Testis (tissue), 3 donors: ENCODE data around the gene LSM3. TPM values are rescaled to one million over a fixed set of nuclear protein-coding genes. Genes with fewer than 3 reads are reported as not detected.

Source experiments
- DNase-seq: peaks from one replicate; pipeline ENCODE4 v3.0.0-alpha.2; 2019
- H3K27ac ChIP-seq, 2 donors: fragments of 200-600 bp; sonication (generic); one replicate each; pipeline ENCODE4 v1.5.1; 2019
- H3K27me3 ChIP-seq: fragments of 200-600 bp; sonication (generic); one replicate; pipeline ENCODE4 v1.5.1; 2019
- H3K36me3 ChIP-seq: fragments of 200-600 bp; sonication (generic); one replicate; pipeline ENCODE4 v1.5.1; 2017; ENCODE audit warnings: low read depth; ENCODE audit errors: missing control alignments
- H3K4me1 ChIP-seq: fragments of 200-600 bp; sonication (generic); one replicate; pipeline ENCODE4 v1.5.1; 2019
- H3K4me3 ChIP-seq, 2 donors: fragments of 200-600 bp; sonication (generic); one replicate each; pipeline ENCODE4 v1.5.1; 2017 to 2019
- H3K9me3 ChIP-seq: fragments of 200-600 bp; sonication (generic); one replicate; pipeline ENCODE4 v1.5.1; 2017
- POLR2A ChIP-seq: fragments of 450-650 bp; IDR thresholded peaks from one replicate; pipeline ENCODE4 v1.6.1; 2017; ENCODE audit warnings: antibody characterized with exemption, mild to moderate bottlenecking, moderate library complexity
- WGBS, 2 donors: methylation state at CpG; one replicate each; pipeline ENCODE4 v1.1.5; 2018; 5-methylcytosine and 5-hydroxymethylcytosine counted together
- intact Hi-C: fragments of 100-400 bp; cut with DNase I; formaldehyde crosslinking; loops from one replicate; pipeline ENCODE4 v1.15.1; 2023; ENCODE audit warnings: low total_unique reads
- polyA plus RNA-seq: library from polyadenylated mRNA; stranded (reverse); fragments of 350-450 nt; fragmentation: Illumina TruSeq; extraction: RNeasy Lipid Tissue Mini Kit (QIAGEN cat#74804); gene quantifications from one replicate; pipeline ENCODE4 v1.2.3, GENCODE V29; 2014; ENCODE audit warnings: low read depth, low replicate concordance; ENCODE audit not compliant: insufficient read depth
- total RNA-seq, 2 donors: library from RNA; depleted of rRNA; stranded (reverse); fragments of >200 nt; gene quantifications; one replicate each; pipeline ENCODE4 v1.2.3, GENCODE V29; 2016
- TF ChIP-seq, protein P1 (sequence below), 3 experiments: fragments of 450-650 bp in 2 of 3; fragments of 200-600 bp in 1 of 3; sonication (generic) in 1 of 3; IDR thresholded peaks; one replicate each; pipeline ENCODE4 v1.5.1; 2016 to 2019; ENCODE audit warnings: antibody characterized with exemption in 3 of 3, mild to moderate bottlenecking in 2 of 3, moderate library complexity in 1 of 3

LSM3 gene
- total and polyA plus RNA-seq, 3 donors from 2014 or later = 13.6 to 21.2 (median 14.9) TPM

DNA sequence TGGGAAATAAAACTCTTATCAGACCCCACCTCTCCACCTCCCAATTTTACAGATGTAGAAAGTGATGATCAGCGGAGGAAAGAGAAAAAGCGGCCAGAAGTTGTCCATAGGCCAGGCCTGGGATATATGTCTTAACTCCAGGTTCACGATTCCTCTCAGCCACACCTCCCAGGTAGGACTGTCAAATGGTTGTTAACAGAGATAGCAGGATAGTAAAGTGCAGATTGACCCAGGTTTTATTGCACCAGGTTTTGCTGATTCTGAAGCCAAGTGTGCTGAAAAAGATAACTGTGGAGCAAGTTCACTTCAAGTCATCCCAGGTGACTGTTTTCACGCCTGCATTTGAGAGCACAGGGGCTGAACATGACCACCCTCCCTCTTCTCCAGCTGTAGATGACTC lies 36.1 kb downstream of the LSM3 start:
- TF ChIP-seq, protein P1, sequence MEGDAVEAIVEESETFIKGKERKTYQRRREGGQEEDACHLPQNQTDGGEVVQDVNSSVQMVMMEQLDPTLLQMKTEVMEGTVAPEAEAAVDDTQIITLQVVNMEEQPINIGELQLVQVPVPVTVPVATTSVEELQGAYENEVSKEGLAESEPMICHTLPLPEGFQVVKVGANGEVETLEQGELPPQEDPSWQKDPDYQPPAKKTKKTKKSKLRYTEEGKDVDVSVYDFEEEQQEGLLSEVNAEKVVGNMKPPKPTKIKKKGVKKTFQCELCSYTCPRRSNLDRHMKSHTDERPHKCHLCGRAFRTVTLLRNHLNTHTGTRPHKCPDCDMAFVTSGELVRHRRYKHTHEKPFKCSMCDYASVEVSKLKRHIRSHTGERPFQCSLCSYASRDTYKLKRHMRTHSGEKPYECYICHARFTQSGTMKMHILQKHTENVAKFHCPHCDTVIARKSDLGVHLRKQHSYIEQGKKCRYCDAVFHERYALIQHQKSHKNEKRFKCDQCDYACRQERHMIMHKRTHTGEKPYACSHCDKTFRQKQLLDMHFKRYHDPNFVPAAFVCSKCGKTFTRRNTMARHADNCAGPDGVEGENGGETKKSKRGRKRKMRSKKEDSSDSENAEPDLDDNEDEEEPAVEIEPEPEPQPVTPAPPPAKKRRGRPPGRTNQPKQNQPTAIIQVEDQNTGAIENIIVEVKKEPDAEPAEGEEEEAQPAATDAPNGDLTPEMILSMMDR (IDR thresholded peaks at IDR 0.05) = no peak
- TF ChIP-seq POLR2A = no peak
- DNase-seq = no peak
- no peaks in the 10 kb centered on the region for H3K9me3 ChIP-seq
- no peak overlapping the region for H3K4me3 ChIP-seq
- H3K36me3 ChIP-seq = no peaks in the 10 kb centered on the region
- whole genome bisulfite sequencing, 2 donors = 98 to 99% methylated on average over 4 of the region's 4 CpGs
- H3K27me3 ChIP-seq = no peaks in the 10 kb centered on the region
- intact Hi-C loops = no loop called here
- H3K27ac ChIP-seq = no peak overlapping the region
- H3K4me1 ChIP-seq = no peaks in the 10 kb centered on the region

DNA sequence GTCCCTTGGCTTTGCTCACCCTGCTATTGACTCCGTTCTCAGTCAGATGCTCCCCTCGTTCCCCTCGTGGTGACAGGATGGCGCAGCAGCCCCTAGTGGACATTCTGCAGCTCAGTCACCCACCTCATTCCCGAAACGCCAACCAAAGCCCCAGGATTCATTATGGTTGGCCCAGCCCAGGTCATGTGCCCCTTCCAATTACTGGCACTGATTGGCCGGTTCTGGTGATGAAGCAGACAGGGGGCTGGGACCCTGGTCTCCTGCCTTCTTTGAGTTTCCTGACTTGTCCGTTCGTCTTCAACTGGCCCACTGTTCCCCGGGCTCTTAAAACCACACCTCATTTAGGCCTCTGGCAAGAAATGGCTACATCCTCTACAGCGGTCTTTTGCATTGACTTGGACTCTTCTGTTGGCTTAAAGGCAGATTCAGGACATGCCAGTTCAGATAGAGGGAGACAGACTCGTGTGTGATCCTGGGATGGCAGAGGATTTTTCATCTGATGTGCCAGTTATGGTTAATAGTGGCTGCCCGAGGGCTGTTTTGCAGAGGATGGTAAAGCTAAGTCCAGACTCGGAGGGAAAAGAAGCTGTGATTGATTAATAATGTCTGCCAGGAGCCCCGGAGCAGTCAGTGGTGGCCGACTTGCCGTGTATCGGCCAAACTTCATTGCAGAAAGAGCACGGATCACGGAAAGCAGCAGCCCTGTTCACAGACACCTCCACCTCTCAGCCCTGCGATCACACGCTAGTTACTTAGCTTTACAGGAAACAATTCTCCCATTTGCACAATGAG lies 37.8 kb downstream of the LSM3 start:
- intact Hi-C loops = no loop called here
- H3K27me3 ChIP-seq = no peaks in the 10 kb centered on the region
- DNase-seq = peak; percentile 78
- TF ChIP-seq POLR2A = no peak
- TF ChIP-seq, protein P1 (IDR thresholded peaks at IDR 0.05) = peak in 2 of 3 experiments; percentile 26 to 49
- no peaks in the 10 kb centered on the region for H3K4me1 ChIP-seq
- WGBS, 2 donors = 59 to 64% methylated on average over 19 to 22 of the region's 22 CpGs
- H3K4me3 ChIP-seq = peak overlapping the region; percentile 12 to 31
- no peaks in the 10 kb centered on the region for H3K9me3 ChIP-seq
- H3K36me3 ChIP-seq = no peaks in the 10 kb centered on the region
- H3K27ac ChIP-seq = no peak overlapping the region

DNA sequence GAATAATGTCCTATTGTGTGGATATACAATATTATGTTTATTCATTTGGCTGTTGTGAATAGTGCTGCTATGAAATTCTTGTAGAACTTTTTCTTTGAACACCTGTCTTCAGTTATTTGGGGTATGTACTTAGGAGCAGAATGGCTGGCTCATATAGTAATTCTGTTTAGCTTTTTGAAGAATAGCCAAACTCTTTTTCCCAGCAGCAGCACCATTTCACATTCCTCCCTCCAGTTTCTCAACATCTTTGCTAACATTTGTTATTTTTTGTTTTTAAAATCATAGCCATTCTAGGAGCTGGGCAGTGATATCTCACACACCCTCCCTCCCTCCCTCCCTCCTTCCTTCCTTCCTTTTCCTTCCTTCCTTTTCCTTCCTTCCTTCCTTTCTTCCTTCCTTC lies 39.7 kb downstream of the LSM3 start:
- TF ChIP-seq, protein P1 (IDR thresholded peaks at IDR 0.05) = no peak
- TF ChIP-seq POLR2A = no peak
- Histone ChIP-seq H3K4me3 (no peak overlapping the region), H3K27ac (no peak overlapping the region), H3K9me3 (no peaks in the 10 kb centered on the region), H3K27me3 (no peaks in the 10 kb centered on the region), H3K36me3 (no peaks in the 10 kb centered on the region), H3K4me1 (no peaks in the 10 kb centered on the region)
- DNase-seq = no peak
- intact Hi-C loops = no loop called here

DNA sequence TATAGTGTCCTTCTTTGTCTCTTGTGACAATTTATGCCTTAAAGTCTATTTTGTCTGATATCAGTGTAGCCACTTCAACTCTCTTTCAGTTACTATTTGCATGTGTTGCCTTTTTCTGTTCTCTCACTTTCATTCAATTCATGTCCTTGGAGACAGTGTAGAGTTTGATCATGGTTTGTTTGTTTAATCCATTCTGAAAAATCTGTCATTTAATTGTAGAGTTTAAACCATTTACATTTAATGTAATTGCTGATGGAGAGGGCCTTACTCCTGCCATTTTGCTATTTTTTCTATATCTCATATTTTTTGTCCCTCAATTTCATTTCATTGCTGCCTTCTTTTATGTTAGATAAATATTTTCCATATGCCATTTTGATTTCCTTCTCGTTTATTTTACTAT lies 42.3 kb downstream of the LSM3 start:
- no peaks in the 10 kb centered on the region for H3K36me3 ChIP-seq
- whole genome bisulfite sequencing, 2 donors = 87 to 90% methylated on average over 1 of the region's 1 CpG
- intact Hi-C loops = no loop called here
- no peak overlapping the region for H3K4me3 ChIP-seq
- TF ChIP-seq POLR2A = no peak
- TF ChIP-seq, protein P1 (IDR thresholded peaks at IDR 0.05) = no peak
- peaks cover 6% of the 10 kb centered on the region for H3K4me1 ChIP-seq
- no peaks in the 10 kb centered on the region for H3K27me3 ChIP-seq
- no peaks in the 10 kb centered on the region for H3K9me3 ChIP-seq
- H3K27ac ChIP-seq = no peak overlapping the region
- DNase-seq = no peak

DNA sequence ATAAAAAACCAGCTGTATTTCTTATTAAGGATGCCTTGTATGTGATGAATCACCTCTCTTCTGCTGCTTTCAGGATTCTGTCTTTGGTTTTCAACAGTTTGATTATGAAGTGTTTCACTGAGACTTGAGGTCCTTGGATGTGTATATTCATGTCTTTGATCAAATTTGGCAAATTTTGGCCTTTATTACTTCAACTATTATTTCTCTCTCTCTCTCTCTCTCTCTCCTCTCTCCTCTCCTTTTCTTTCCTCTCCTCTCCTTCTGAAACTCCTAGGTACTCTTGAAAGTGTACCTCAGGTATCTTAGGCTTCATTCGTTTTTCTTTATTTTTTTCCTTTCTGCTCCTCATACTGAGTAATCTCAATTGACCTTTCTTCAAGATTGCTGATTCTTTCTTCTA lies 43.3 kb downstream of the LSM3 start:
- intact Hi-C loops = no loop called here
- H3K27ac ChIP-seq = no peak overlapping the region
- WGBS, 2 donors = 94 to 97% methylated on average over 1 of the region's 1 CpG
- H3K27me3 ChIP-seq = no peaks in the 10 kb centered on the region
- DNase-seq = no peak
- no peaks in the 10 kb centered on the region for H3K9me3 ChIP-seq
- H3K36me3 ChIP-seq = no peaks in the 10 kb centered on the region
- H3K4me3 ChIP-seq = no peak overlapping the region
- no peak for TF ChIP-seq POLR2A
- TF ChIP-seq, protein P1 (IDR thresholded peaks at IDR 0.05) = no peak
- H3K4me1 ChIP-seq = peaks cover 10% of the 10 kb centered on the region
